GM12875 (cell line): ENCODE measurements around the gene NISCH.

Experiments used
- H3K4me3 ChIP-seq: one replicate; pipeline ENCODE4 v1.5.1; 2011; ENCODE audit warnings: low read depth, low read length, control low read depth
- CTCF ChIP-seq: IDR thresholded peaks from 2 replicates; pipeline ENCODE4 v1.5.1; 2011; ENCODE audit warnings: low read depth, mild to moderate bottlenecking, control low read depth, inconsistent platforms, low read length, moderate library complexity, borderline replicate concordance; ENCODE audit not compliant: insufficient read depth

Gene NISCH

GRCh38 chr3:52455283-52456168, at the start of gene NISCH:
Gene NISCH, plus strand, starts transcription at chr3:52455604. Its CDS starts 38 bp downstream, at chr3:52455642.
- no peak for TF ChIP-seq CTCF
- H3K4me3 ChIP-seq: peak within 1 kb of the TSS; percentile 87

- no peak overlapping the region for H3K4me3 ChIP-seq
- TF ChIP-seq CTCF: no peak
These were observed 49.2 kb upstream of the NISCH start for GRCh38 chr3:52406231-52406661.

- no peak overlapping the region for H3K4me3 ChIP-seq
- TF ChIP-seq CTCF: no peak
These were observed 48.5 kb upstream of the NISCH start for GRCh38 chr3:52406791-52407510.

GRCh38 chr3:52407779-52408178, 47.6 kb upstream of the NISCH start:
- no peak for TF ChIP-seq CTCF

GRCh38 chr3:52408466-52408865, 46.9 kb upstream of the NISCH start:
- no peak for TF ChIP-seq CTCF
- H3K4me3 ChIP-seq: no peak overlapping the region

More at GRCh38 chr3:52407779-52408178, 47.6 kb upstream of the NISCH start:
- no peak overlapping the region for H3K4me3 ChIP-seq

- no peak for TF ChIP-seq CTCF
- no peak overlapping the region for H3K4me3 ChIP-seq
These were observed 39.6 kb upstream of the NISCH start for GRCh38 chr3:52415800-52416199.
